Astrocyte (in vitro differentiated cells and primary cell): ENCODE results near the gene FRMD7. TPM values are rescaled to one million over a fixed set of nuclear protein-coding genes. Genes with fewer than 3 reads are reported as not detected.

ENCODE experiments used
- DNase-seq: peaks from one replicate; pipeline ENCODE4 v3.0.0-alpha.2; 2010; ENCODE audit warnings: low read depth
- FAIRE-seq: peaks from 2 replicates; lab custom pipeline; 2011; peaks lifted over from hg19 to GRCh38; lab: Jason Lieb, UNC
- H2AFZ ChIP-seq: 2 replicates; pipeline ENCODE4 v1.6.0; 2012; ENCODE audit warnings: low read depth, low read length, inconsistent platforms
- H3K27ac ChIP-seq: 2 replicates; pipeline ENCODE4 v1.5.1; 2011; ENCODE audit warnings: low read depth, low read length, inconsistent platforms
- H3K27me3 ChIP-seq: 2 replicates; pipeline ENCODE4 v1.6.0; 2011; ENCODE audit warnings: low read length, inconsistent platforms; ENCODE audit not compliant: insufficient read depth
- H3K36me3 ChIP-seq: 2 replicates; pipeline ENCODE4 v1.5.1; 2011; ENCODE audit warnings: low read length, inconsistent platforms; ENCODE audit not compliant: insufficient read depth
- H3K4me1 ChIP-seq: 2 replicates; pipeline ENCODE4 v1.5.1; 2011; ENCODE audit warnings: low read length, inconsistent platforms; ENCODE audit not compliant: insufficient read depth
- H3K4me2 ChIP-seq: 2 replicates; pipeline ENCODE4 v1.6.0; 2012; ENCODE audit warnings: low read length, inconsistent platforms
- H3K4me3 ChIP-seq: 2 replicates; pipeline ENCODE4 v1.5.1; 2011; ENCODE audit warnings: low read depth, mild to moderate bottlenecking, low read length, inconsistent platforms; ENCODE audit not compliant: insufficient read depth
- H3K79me2 ChIP-seq: 2 replicates; pipeline ENCODE4 v1.6.0; 2012; ENCODE audit warnings: mild to moderate bottlenecking, low read length, inconsistent platforms; ENCODE audit not compliant: insufficient read depth
- H3K9ac ChIP-seq: 2 replicates; pipeline ENCODE4 v1.6.0; 2012; ENCODE audit warnings: mild to moderate bottlenecking, low read length, inconsistent platforms
- H3K9me3 ChIP-seq: 2 replicates; pipeline ENCODE4 v1.5.1; 2012; ENCODE audit warnings: low read depth, mild to moderate bottlenecking, low read length, inconsistent platforms; ENCODE audit not compliant: insufficient read depth
- H4K20me1 ChIP-seq: 2 replicates; pipeline ENCODE4 v1.6.0; 2012; ENCODE audit warnings: low read length, inconsistent platforms; ENCODE audit not compliant: insufficient read depth
- H3K27ac Mint-ChIP-seq: one replicate; pipeline ENCODE4 v1.8.0; 2021; ENCODE audit warnings: mild to moderate bottlenecking, mixed read lengths; ENCODE audit not compliant: unreplicated experiment
- H3K27me3 Mint-ChIP-seq: one replicate; pipeline ENCODE4 v1.8.0; 2021; ENCODE audit warnings: low read depth, mixed read lengths; ENCODE audit not compliant: unreplicated experiment
- H3K36me3 Mint-ChIP-seq: one replicate; pipeline ENCODE4 v1.8.0; 2021; ENCODE audit warnings: low read depth, mixed read lengths; ENCODE audit not compliant: unreplicated experiment
- H3K4me1 Mint-ChIP-seq: one replicate; pipeline ENCODE4 v1.8.0; 2021; ENCODE audit warnings: low read depth, mixed read lengths; ENCODE audit not compliant: unreplicated experiment
- H3K4me3 Mint-ChIP-seq: one replicate; pipeline ENCODE4 v1.8.0; 2021; ENCODE audit warnings: mild to moderate bottlenecking, moderate library complexity, mixed read lengths; ENCODE audit not compliant: unreplicated experiment
- H3K9me3 Mint-ChIP-seq: one replicate; pipeline ENCODE4 v1.8.0; 2021; ENCODE audit warnings: mild to moderate bottlenecking, mixed read lengths; ENCODE audit not compliant: unreplicated experiment
- CTCF ChIP-seq: IDR thresholded peaks from 2 replicates; pipeline ENCODE4 v1.5.1; 2011; ENCODE audit warnings: low read depth, mild to moderate bottlenecking, inconsistent platforms, low read length, moderate library complexity; ENCODE audit not compliant: insufficient read depth
- EZH2 ChIP-seq: IDR thresholded peaks from 2 replicates; pipeline ENCODE4 v1.6.1; 2012; ENCODE audit warnings: mild to moderate bottlenecking, low read length, inconsistent platforms; ENCODE audit not compliant: insufficient read depth
- total RNA-seq: library from RNA; stranded (reverse); gene quantifications from 2 replicates; pipeline ENCODE4 v1.2.1, GENCODE V29; 2021

The FRMD7 gene
- total RNA-seq, 1 donor from 2014 or later: 0.09 TPM

GRCh38 chrX:132085786-132086185, 42.0 kb downstream of the FRMD7 start:
- H3K9ac ChIP-seq: no peak overlapping the region
- no peaks in the 10 kb centered on the region for H3K27me3 ChIP-seq
- H3K4me1 ChIP-seq: no peaks in the 10 kb centered on the region
- H3K9me3 ChIP-seq: no peaks in the 10 kb centered on the region
- FAIRE-seq: no peak
- H3K4me3 ChIP-seq: no peak overlapping the region
- H3K4me1 Mint-ChIP-seq: peaks cover 3% of the 10 kb centered on the region
- H3K9me3 Mint-ChIP-seq: no peaks in the 10 kb centered on the region
- no peaks in the 10 kb centered on the region for H3K27me3 Mint-ChIP-seq
- no peak overlapping the region for H3K4me3 Mint-ChIP-seq
- H3K79me2 ChIP-seq: no peaks in the 10 kb centered on the region
- H3K27ac ChIP-seq: no peak overlapping the region
- no peak overlapping the region for H3K4me2 ChIP-seq
- H3K27ac Mint-ChIP-seq: no peak overlapping the region
- no peak for TF ChIP-seq CTCF
- H4K20me1 ChIP-seq: no peaks in the 10 kb centered on the region
- no peaks in the 10 kb centered on the region for H3K36me3 ChIP-seq
- H2AFZ ChIP-seq: no peak overlapping the region
- DNase-seq: no peak
- no peaks in the 10 kb centered on the region for H3K36me3 Mint-ChIP-seq

GRCh38 chrX:132077912-132078311, 49.9 kb downstream of the FRMD7 start:
- no peak overlapping the region for H3K27ac Mint-ChIP-seq
- no peak overlapping the region for H3K4me3 Mint-ChIP-seq
- no peaks in the 10 kb centered on the region for H3K4me1 Mint-ChIP-seq
- no peaks in the 10 kb centered on the region for H3K27me3 ChIP-seq
- no peak overlapping the region for H3K9ac ChIP-seq
- no peak overlapping the region for H3K4me3 ChIP-seq
- TF ChIP-seq EZH2 (no peak), CTCF (no peak)
- H3K9me3 ChIP-seq: no peaks in the 10 kb centered on the region
- DNase-seq (no peak), FAIRE-seq (peak; percentile 67)
- no peaks in the 10 kb centered on the region for H3K4me1 ChIP-seq
- H3K27me3 Mint-ChIP-seq: no peaks in the 10 kb centered on the region
- no peak overlapping the region for H3K27ac ChIP-seq
- H2AFZ ChIP-seq: no peak overlapping the region
- no peak overlapping the region for H3K4me2 ChIP-seq
- H3K36me3 ChIP-seq: no peaks in the 10 kb centered on the region
- no peaks in the 10 kb centered on the region for H3K36me3 Mint-ChIP-seq
- no peaks in the 10 kb centered on the region for H3K79me2 ChIP-seq
- H3K9me3 Mint-ChIP-seq: no peaks in the 10 kb centered on the region
- H4K20me1 ChIP-seq: no peaks in the 10 kb centered on the region

- no peak for TF ChIP-seq EZH2
- TF ChIP-seq CTCF: no peak
- Histone ChIP-seq H3K4me1 (no peaks in the 10 kb centered on the region), H3K9me3 (no peaks in the 10 kb centered on the region), H3K4me2 (no peak overlapping the region), H3K4me3 (no peak overlapping the region), H3K9ac (no peak overlapping the region), H3K79me2 (no peaks in the 10 kb centered on the region), H3K36me3 (no peaks in the 10 kb centered on the region), H3K27me3 (no peaks in the 10 kb centered on the region), H2AFZ (no peak overlapping the region), H3K27ac (no peak overlapping the region), H4K20me1 (no peaks in the 10 kb centered on the region)
- H3K27me3 Mint-ChIP-seq: no peaks in the 10 kb centered on the region
- no peaks in the 10 kb centered on the region for H3K9me3 Mint-ChIP-seq
- DNase-seq (no peak), FAIRE-seq (peak; percentile 76)
- no peaks in the 10 kb centered on the region for H3K4me1 Mint-ChIP-seq
- H3K4me3 Mint-ChIP-seq: no peak overlapping the region
- no peaks in the 10 kb centered on the region for H3K36me3 Mint-ChIP-seq
- no peak overlapping the region for H3K27ac Mint-ChIP-seq
These were observed 50.4 kb downstream of the FRMD7 start for GRCh38 chrX:132077414-132077813.
